Thyroid gland (tissue), 4 donors: Measurements from ENCODE around the gene TEX11.
"Not testable (repeated sequence)": the region's sequence is repeated elsewhere in the genome, so short reads cannot be mapped to it uniquely, and the experiment has no call there.

ENCODE experiments used
- POLR2A ChIP-seq, 2 donors: fragments of 450-650 bp; IDR thresholded peaks; one replicate each; pipeline ENCODE4 v1.6.1; 2017; ENCODE audit warnings: antibody characterized with exemption in 2 of 2, mild to moderate bottlenecking in 2 of 2, moderate library complexity in 1 of 2
- TF ChIP-seq, protein P1 (sequence below), 6 experiments: fragments of 200-600 bp in 3 of 6; fragments of 450-650 bp in 3 of 6; sonication (generic) in 3 of 6; IDR thresholded peaks; one replicate each; pipeline ENCODE4 v1.5.1; 2016 to 2019; ENCODE audit warnings: antibody characterized with exemption in 6 of 6, mild to moderate bottlenecking in 2 of 6, inconsistent platforms in 1 of 6, moderate library complexity in 1 of 6

DNA sequence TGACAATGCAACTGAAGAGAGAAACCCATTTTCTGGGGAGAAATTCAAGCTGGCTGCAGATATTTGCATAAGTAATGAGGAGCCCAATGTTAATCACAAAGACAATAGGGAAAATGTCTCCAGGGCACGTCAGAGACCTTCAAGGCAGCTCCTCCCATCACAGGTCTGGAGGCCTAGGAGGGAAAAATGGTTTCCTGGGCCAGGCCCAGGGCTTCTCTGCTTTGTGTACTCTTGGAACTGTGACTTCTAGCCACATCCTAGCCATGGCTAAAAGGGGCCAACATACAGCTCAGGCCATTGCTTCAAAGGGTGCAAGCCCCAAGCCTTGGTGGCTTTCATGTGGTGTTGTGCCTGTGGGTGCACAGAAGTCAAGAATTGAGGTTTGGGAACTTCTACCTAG, 321.4 kb downstream of the TEX11 start:
- TF ChIP-seq, protein P1, sequence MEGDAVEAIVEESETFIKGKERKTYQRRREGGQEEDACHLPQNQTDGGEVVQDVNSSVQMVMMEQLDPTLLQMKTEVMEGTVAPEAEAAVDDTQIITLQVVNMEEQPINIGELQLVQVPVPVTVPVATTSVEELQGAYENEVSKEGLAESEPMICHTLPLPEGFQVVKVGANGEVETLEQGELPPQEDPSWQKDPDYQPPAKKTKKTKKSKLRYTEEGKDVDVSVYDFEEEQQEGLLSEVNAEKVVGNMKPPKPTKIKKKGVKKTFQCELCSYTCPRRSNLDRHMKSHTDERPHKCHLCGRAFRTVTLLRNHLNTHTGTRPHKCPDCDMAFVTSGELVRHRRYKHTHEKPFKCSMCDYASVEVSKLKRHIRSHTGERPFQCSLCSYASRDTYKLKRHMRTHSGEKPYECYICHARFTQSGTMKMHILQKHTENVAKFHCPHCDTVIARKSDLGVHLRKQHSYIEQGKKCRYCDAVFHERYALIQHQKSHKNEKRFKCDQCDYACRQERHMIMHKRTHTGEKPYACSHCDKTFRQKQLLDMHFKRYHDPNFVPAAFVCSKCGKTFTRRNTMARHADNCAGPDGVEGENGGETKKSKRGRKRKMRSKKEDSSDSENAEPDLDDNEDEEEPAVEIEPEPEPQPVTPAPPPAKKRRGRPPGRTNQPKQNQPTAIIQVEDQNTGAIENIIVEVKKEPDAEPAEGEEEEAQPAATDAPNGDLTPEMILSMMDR (IDR thresholded peaks at IDR 0.05), result not testable (repeated sequence)
- not testable (repeated sequence) for TF ChIP-seq POLR2A (IDR thresholded peaks at IDR 0.05)
